SK-N-SH treated with all-trans-retinoic acid at 6 μM for 48 hours (cell line): ENCODE data around the gene FCN2.

Experiments
- ARNTL ChIP-seq: fragments of 450-650 bp; formaldehyde crosslinking; IDR thresholded peaks from 2 replicates; pipeline ENCODE4 v1.5.0; 2020; ENCODE audit warnings: low read depth, mild to moderate bottlenecking, moderate library complexity, borderline replicate concordance
- CREB5 ChIP-seq: fragments of 250-450 bp; sonication (Bioruptor Pico); IDR thresholded peaks from 2 replicates; pipeline ENCODE4 v1.5.1; 2020; ENCODE audit warnings: low read depth, mild to moderate bottlenecking, moderate library complexity
- CSRNP3 ChIP-seq: fragments of 250-450 bp; sonication (Bioruptor Pico); IDR thresholded peaks from 2 replicates; pipeline ENCODE4 v1.5.1; 2021; ENCODE audit warnings: mild to moderate bottlenecking, moderate library complexity
- PATZ1 ChIP-seq: fragments of 250-450 bp; sonication (Bioruptor Pico); IDR thresholded peaks from 2 replicates; pipeline ENCODE4 v1.8.0; 2020; ENCODE audit warnings: mild to moderate bottlenecking, moderate library complexity, borderline replicate concordance
- PPARA ChIP-seq: fragments of 250-450 bp; sonication (Bioruptor Pico); IDR thresholded peaks from 2 replicates; pipeline ENCODE4 v1.5.0; 2020; ENCODE audit warnings: mild to moderate bottlenecking, borderline replicate concordance
- TCF4 ChIP-seq: fragments of 250-450 bp; sonication (Bioruptor Pico); IDR thresholded peaks from 2 replicates; pipeline ENCODE4 v1.8.0; 2021; ENCODE audit warnings: mild to moderate bottlenecking, moderate library complexity, borderline replicate concordance
- TSHZ2 ChIP-seq: fragments of 250-450 bp; sonication (Bioruptor Pico); IDR thresholded peaks from 2 replicates; pipeline ENCODE4 v1.5.0; 2020; ENCODE audit warnings: mild to moderate bottlenecking, moderate library complexity
- ZNF8 ChIP-seq: fragments of 450-650 bp; formaldehyde crosslinking; IDR thresholded peaks from 2 replicates; pipeline ENCODE4 v1.5.0; 2020; ENCODE audit warnings: mild to moderate bottlenecking, moderate library complexity

GRCh38 chr9:134860510-134860909 lies 20.1 kb upstream of the FCN2 start:
- TF ChIP-seq TCF4 (CRISPR knock-in tag) = no peak
- no peak for TF ChIP-seq PATZ1 (CRISPR knock-in tag)
- TF ChIP-seq PPARA (CRISPR knock-in tag) = no peak
- TF ChIP-seq TSHZ2 (CRISPR knock-in tag) = no peak
- TF ChIP-seq ARNTL = no peak
- no peak for TF ChIP-seq CSRNP3 (CRISPR knock-in tag)
- TF ChIP-seq CREB5 (CRISPR knock-in tag) = no peak
- no peak for TF ChIP-seq ZNF8 (CRISPR knock-in tag)
